ENCODE measurements around the gene ERAL1.

Gene ERAL1

DNA sequence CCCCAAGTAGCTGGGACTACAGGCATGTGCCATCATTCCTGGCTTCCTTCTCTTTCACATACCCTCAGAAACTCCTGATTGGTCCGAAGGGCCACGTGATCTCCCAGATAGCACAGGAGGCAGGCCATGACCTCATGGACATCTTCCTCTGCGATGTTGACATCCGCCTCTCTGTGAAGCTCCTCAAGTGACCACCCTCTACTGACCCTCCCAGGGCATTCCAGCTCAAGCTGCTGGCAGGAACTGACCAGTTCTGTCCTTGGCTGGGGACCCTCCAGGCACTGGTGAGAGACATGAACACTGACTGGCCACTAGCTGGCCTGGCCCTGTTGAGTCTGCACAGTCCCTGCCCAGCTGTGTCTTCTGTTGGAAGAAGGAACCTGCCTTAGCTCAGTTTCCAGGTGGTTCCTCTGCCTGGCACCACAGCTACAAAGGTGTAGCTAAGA lies 5.6 kb downstream of the ERAL1 start:
- DNase-seq (ENCODE audit: extremely low spot score) = no peak
- POLR2A ChIA-PET = interaction anchor here (0.6 to 0.9 kb wide), 2 partner anchors 11 to 17 kb away, joined by 3 to 4 read pairs; no protein-coding TSS in a partner anchor
- no peak for TF ChIP-seq FOXA1 (IDR thresholded peaks at IDR 0.05)
- TF ChIP-seq NFRKB (IDR thresholded peaks at IDR 0.05) = no peak
- no peak for TF ChIP-seq BHLHE40 (IDR thresholded peaks at IDR 0.05; ENCODE audit: borderline replicate concordance)
- no peak for TF ChIP-seq ZNF384 (IDR thresholded peaks at IDR 0.05)
- no peak for TF ChIP-seq L3MBTL2 (conservative IDR thresholded peaks at IDR 0.05)
- TF ChIP-seq SUZ12 (IDR thresholded peaks at IDR 0.05) = no peak
- TF ChIP-seq ELF4 (IDR thresholded peaks at IDR 0.05) = no peak
- no peak for TF ChIP-seq HDGF (IDR thresholded peaks at IDR 0.05; ENCODE audit: borderline replicate concordance)
- TF ChIP-seq LEF1 (IDR thresholded peaks at IDR 0.05; ENCODE audit: borderline replicate concordance) = no peak
- TF ChIP-seq ARNT (IDR thresholded peaks at IDR 0.05) = no peak
- no peak for TF ChIP-seq FOXM1 (IDR thresholded peaks at IDR 0.05; ENCODE audit: borderline replicate concordance)
- TF ChIP-seq SP1 (IDR thresholded peaks at IDR 0.05) = no peak
- TF ChIP-seq, protein P1, sequence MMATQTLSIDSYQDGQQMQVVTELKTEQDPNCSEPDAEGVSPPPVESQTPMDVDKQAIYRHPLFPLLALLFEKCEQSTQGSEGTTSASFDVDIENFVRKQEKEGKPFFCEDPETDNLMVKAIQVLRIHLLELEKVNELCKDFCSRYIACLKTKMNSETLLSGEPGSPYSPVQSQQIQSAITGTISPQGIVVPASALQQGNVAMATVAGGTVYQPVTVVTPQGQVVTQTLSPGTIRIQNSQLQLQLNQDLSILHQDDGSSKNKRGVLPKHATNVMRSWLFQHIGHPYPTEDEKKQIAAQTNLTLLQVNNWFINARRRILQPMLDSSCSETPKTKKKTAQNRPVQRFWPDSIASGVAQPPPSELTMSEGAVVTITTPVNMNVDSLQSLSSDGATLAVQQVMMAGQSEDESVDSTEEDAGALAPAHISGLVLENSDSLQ (IDR thresholded peaks at IDR 0.05) = no peak
- TF ChIP-seq TARDBP (IDR thresholded peaks at IDR 0.05) = no peak
- CTCF ChIA-PET = interaction anchor here (0.6 kb wide), 1 partner anchor 10 kb away, joined by 3 read pairs; no protein-coding TSS in a partner anchor

DNA sequence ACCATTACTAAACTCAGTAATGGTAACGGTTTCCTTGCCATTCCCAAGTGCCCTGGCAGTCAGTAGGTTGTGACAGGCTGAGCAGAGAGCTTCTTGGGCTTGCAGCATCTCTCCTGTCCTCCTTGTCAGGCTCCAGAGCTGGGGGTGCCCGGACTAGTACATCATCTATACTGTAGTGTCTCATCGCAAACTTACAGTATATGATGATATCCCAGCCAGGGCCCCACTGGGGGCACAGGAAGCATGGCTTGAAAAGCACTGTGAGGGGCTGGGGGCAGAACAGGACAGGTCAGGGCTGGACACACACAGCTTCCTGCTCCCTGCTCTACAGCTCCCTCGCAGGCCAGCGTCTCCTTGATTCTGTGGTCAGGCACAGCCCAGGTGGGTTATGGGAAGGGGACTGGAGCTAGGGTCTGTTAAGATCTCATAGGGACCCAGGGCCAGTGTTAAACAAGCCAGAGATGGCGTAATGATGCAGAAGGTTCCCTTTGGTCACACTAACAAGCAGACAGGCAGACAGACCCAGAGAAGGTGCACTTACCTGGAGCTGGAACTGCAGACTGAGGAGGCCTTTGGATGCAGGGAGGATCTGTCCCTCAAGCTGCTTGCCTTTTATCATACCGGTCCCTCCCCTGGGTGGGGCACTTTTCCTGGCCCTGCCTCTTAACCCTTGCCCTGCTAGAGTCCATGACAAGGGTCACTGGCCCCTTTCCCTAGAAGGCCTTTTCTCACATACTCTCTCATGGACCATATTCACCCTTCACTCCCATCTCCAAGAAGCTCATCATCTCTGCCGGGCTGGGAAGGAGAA lies 6.8 kb downstream of the ERAL1 start:
- DNase-seq (ENCODE audit: extremely low spot score) = no peak
- TF ChIP-seq BHLHE40 (IDR thresholded peaks at IDR 0.05; ENCODE audit: borderline replicate concordance) (no peak), L3MBTL2 (conservative IDR thresholded peaks at IDR 0.05) (no peak), ARNT (IDR thresholded peaks at IDR 0.05) (no peak)
- ChIA-PET POLR2A (interaction anchor here (0.9 to 1.5 kb wide), 6 partner anchors 9 to 142 kb away, joined by 3 to 6 read pairs (median 4); partner anchors contain the start of genes FLOT2 and PHF12), CTCF (interaction anchor here (1.4 kb wide), 1 partner anchor 98 kb away, joined by 4 read pairs; no protein-coding TSS in a partner anchor)

DNA sequence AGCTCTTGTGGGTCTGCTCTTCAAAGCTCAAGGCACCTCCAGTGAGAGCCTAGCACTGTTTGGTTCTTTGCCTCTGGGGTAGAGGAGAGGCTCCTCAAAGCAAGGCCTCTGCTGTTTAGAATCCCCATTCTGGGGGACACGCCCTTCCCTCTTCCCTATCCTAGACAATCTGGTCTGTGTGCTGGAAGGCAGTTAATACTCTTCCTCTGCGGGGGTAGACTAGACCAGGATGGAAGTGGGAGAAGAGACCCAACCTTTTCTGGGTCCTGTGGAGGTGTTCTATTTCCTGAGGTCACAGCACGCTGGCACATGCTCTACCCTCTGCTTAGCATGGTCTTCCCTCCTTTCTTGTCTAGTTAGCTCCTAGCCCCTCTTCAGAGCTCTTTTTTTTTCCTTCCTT lies 7.7 kb downstream of the ERAL1 start:
- no peak for DNase-seq (ENCODE audit: extremely low spot score)
- TF ChIP-seq L3MBTL2 (conservative IDR thresholded peaks at IDR 0.05) (no peak), TARDBP (IDR thresholded peaks at IDR 0.05) (no peak), FOXK2 (IDR thresholded peaks at IDR 0.05) (no peak), LEF1 (IDR thresholded peaks at IDR 0.05; ENCODE audit: borderline replicate concordance) (no peak), SP1 (IDR thresholded peaks at IDR 0.05) (no peak), ZNF384 (IDR thresholded peaks at IDR 0.05) (no peak), HDGF (IDR thresholded peaks at IDR 0.05; ENCODE audit: borderline replicate concordance) (no peak), NFRKB (IDR thresholded peaks at IDR 0.05) (no peak), FOXM1 (IDR thresholded peaks at IDR 0.05; ENCODE audit: borderline replicate concordance) (no peak), FOXA1 (IDR thresholded peaks at IDR 0.05) (no peak), CTBP1 (IDR thresholded peaks at IDR 0.05; ENCODE audit: borderline replicate concordance) (no peak), ELF4 (IDR thresholded peaks at IDR 0.05) (no peak), BHLHE40 (IDR thresholded peaks at IDR 0.05; ENCODE audit: borderline replicate concordance) (no peak), ARNT (IDR thresholded peaks at IDR 0.05) (no peak), SUZ12 (IDR thresholded peaks at IDR 0.05) (no peak)
- TF ChIP-seq, protein P1 (IDR thresholded peaks at IDR 0.05) = no peak
- POLR2A ChIA-PET = interaction anchor here (0.9 to 1.4 kb wide), 4 partner anchors 21 to 143 kb away, joined by 3 to 4 read pairs (median 4); partner anchors contain the start of genes FLOT2 and PHF12
- CTCF ChIA-PET = no interaction called here

DNA sequence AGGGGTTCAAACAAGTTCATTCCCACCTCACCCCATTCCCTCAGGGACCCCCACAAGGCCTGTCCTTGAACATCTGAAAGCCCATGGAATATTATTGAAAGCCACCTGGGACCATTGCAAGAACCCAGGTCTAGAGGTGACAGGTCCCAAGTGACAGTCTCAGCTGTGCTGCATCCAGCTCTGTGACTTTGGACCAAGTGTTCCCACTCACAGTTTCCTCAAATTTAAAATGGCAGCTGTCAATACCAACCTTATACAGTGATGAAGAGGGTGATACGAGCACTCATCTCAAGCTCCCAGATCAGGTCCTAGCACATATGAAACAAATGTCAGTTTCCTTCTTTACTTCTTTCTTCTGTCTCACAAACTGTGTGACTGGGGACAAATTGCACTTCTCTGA lies 9.1 kb downstream of the ERAL1 start:
- DNase-seq (ENCODE audit: extremely low spot score) = no peak
- ChIA-PET CTCF (no interaction called here), POLR2A (interaction anchor here (0.7 to 1.4 kb wide), 3 partner anchors 20 to 56 kb away, joined by 3 to 4 read pairs (median 3); partner anchors contain the start of gene FAM222B)
- no peak for TF ChIP-seq NFRKB (IDR thresholded peaks at IDR 0.05)
- TF ChIP-seq SP1 (IDR thresholded peaks at IDR 0.05) = no peak
- no peak for TF ChIP-seq BHLHE40 (IDR thresholded peaks at IDR 0.05; ENCODE audit: borderline replicate concordance)

DNA sequence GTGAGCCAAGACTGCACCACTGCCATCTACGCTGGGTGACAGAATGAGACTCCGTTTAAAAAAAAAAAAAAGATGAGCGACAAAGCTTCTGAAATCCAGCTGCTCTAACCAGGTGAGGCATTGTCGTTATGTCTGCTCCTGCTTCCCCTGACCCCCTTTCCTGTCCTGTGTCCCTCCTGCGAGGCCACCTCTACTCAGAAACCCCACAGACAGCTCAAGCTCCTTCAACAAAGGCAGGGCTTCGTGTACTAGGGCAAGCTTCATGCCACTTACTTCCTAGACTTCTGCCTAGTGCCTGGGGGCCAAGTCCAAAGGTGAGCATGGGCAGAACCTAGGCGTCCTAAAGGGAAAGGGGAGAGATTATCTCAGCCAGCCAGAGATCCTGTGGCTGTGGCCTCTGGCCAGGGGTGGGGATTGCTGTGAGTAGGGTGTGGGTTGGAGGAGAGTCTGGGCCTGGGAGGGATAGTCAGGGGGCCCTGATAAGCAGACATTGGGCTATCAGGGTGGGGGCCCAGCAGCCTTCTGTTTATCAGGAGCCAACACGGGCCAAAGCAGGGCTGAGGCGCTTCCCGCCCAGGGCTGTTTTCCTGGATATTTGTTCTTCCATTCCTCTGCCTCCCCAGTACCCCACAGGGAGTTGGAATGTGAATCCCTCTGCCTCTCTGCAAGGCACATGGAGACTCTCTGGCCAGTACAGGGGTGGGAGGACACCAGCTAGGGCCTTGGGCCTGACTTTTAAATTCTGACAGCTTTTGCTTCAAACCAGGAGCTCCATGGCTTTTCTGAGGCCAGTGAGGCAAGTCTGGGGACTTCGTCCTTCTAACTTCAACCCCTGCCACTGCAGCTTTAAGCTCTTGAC lies 10.4 kb downstream of the ERAL1 start:
- ChIA-PET POLR2A (interaction anchor here (0.6 to 1.2 kb wide), 3 partner anchors 9 to 138 kb away, joined by 3 to 4 read pairs (median 4); no protein-coding TSS in a partner anchor), CTCF (interaction anchor here (0.9 kb wide), 1 partner anchor 16 kb away, joined by 3 read pairs; no protein-coding TSS in a partner anchor)
- DNase-seq (ENCODE audit: extremely low spot score) = no peak
- no peak for TF ChIP-seq ZNF384 (IDR thresholded peaks at IDR 0.05)
- no peak for TF ChIP-seq LEF1 (IDR thresholded peaks at IDR 0.05; ENCODE audit: borderline replicate concordance)
- TF ChIP-seq SP1 (IDR thresholded peaks at IDR 0.05) = no peak
- no peak for TF ChIP-seq NFRKB (IDR thresholded peaks at IDR 0.05)
- no peak for TF ChIP-seq SUZ12 (IDR thresholded peaks at IDR 0.05)
- TF ChIP-seq, protein P1 (IDR thresholded peaks at IDR 0.05) = no peak
- no peak for TF ChIP-seq FOXA1 (IDR thresholded peaks at IDR 0.05)
- TF ChIP-seq CTBP1 (IDR thresholded peaks at IDR 0.05; ENCODE audit: borderline replicate concordance) = no peak
- TF ChIP-seq FOXK2 (IDR thresholded peaks at IDR 0.05) = no peak
- TF ChIP-seq ARNT (IDR thresholded peaks at IDR 0.05) = no peak
- no peak for TF ChIP-seq ELF4 (IDR thresholded peaks at IDR 0.05)
